Measurements from ENCODE around the gene ZRANB1.

Gene ZRANB1

GRCh38 chr10:124923684-124924083, 18.2 kb upstream of the ZRANB1 start:
- H3K27me3 ChIP-seq (ENCODE audit: low read depth, low read length), result no peaks in the 10 kb centered on the region
- peaks cover 10 to 28% of the 10 kb centered on the region in 2 donors for H3K4me1 ChIP-seq (ENCODE audit: control insufficient read depth in 1 of 2, insufficient read depth in 2 of 2, low read length in 2 of 2)
- no peaks in the 10 kb centered on the region for H3K36me3 ChIP-seq (ENCODE audit: control insufficient read depth in 1 of 2, insufficient read depth in 2 of 2, low read length in 2 of 2)
- no peaks in the 10 kb centered on the region for H3K9me3 ChIP-seq (ENCODE audit: control insufficient read depth in 1 of 2, low read length in 2 of 2)
- H3K4me3 ChIP-seq (ENCODE audit: low read depth in 1 of 2, low read length in 2 of 2), result no peak overlapping the region
- H3K27ac ChIP-seq (ENCODE audit: low read length), result no peak overlapping the region

GRCh38 chr10:124926548-124926947, 15.4 kb upstream of the ZRANB1 start:
- Histone ChIP-seq H3K4me3 (ENCODE audit: low read depth in 1 of 2, low read length in 2 of 2) (no peak overlapping the region), H3K36me3 (ENCODE audit: control insufficient read depth in 1 of 2, insufficient read depth in 2 of 2, low read length in 2 of 2) (no peaks in the 10 kb centered on the region), H3K9me3 (ENCODE audit: control insufficient read depth in 1 of 2, low read length in 2 of 2) (no peaks in the 10 kb centered on the region), H3K4me1 (ENCODE audit: control insufficient read depth in 1 of 2, insufficient read depth in 2 of 2, low read length in 2 of 2) (peaks cover 0 to 12% of the 10 kb centered on the region in 2 donors), H3K27me3 (ENCODE audit: low read depth, low read length) (no peaks in the 10 kb centered on the region), H3K27ac (ENCODE audit: low read length) (no peak overlapping the region)

- no peak overlapping the region for H3K4me3 ChIP-seq (ENCODE audit: low read depth in 1 of 2, low read length in 2 of 2)
- no peaks in the 10 kb centered on the region for H3K27me3 ChIP-seq (ENCODE audit: low read depth, low read length)
- H3K4me1 ChIP-seq (ENCODE audit: control insufficient read depth in 1 of 2, insufficient read depth in 2 of 2, low read length in 2 of 2), result peaks cover 0 to 12% of the 10 kb centered on the region in 2 donors
- no peaks in the 10 kb centered on the region for H3K36me3 ChIP-seq (ENCODE audit: control insufficient read depth in 1 of 2, insufficient read depth in 2 of 2, low read length in 2 of 2)
- no peak overlapping the region for H3K27ac ChIP-seq (ENCODE audit: low read length)
- H3K9me3 ChIP-seq (ENCODE audit: control insufficient read depth in 1 of 2, low read length in 2 of 2), result no peaks in the 10 kb centered on the region
Observed at GRCh38 chr10:124928087-124928486, 13.8 kb upstream of the ZRANB1 start.

- no peak overlapping the region for H3K4me3 ChIP-seq (ENCODE audit: low read depth in 1 of 2, low read length in 2 of 2)
- H3K27me3 ChIP-seq (ENCODE audit: low read depth, low read length), result no peaks in the 10 kb centered on the region
- H3K4me1 ChIP-seq (ENCODE audit: control insufficient read depth in 1 of 2, insufficient read depth in 2 of 2, low read length in 2 of 2), result peaks cover 0 to 12% of the 10 kb centered on the region in 2 donors
- H3K27ac ChIP-seq (ENCODE audit: low read length), result no peak overlapping the region
- H3K36me3 ChIP-seq (ENCODE audit: control insufficient read depth in 1 of 2, insufficient read depth in 2 of 2, low read length in 2 of 2), result no peaks in the 10 kb centered on the region
- H3K9me3 ChIP-seq (ENCODE audit: control insufficient read depth in 1 of 2, low read length in 2 of 2), result no peaks in the 10 kb centered on the region
Observed at GRCh38 chr10:124928545-124928944, 13.4 kb upstream of the ZRANB1 start.

- Histone ChIP-seq H3K4me1 (ENCODE audit: control insufficient read depth in 1 of 2, insufficient read depth in 2 of 2, low read length in 2 of 2) (peaks cover 0 to 10% of the 10 kb centered on the region in 2 donors), H3K27ac (ENCODE audit: low read length) (no peak overlapping the region), H3K36me3 (ENCODE audit: control insufficient read depth in 1 of 2, insufficient read depth in 2 of 2, low read length in 2 of 2) (no peaks in the 10 kb centered on the region), H3K4me3 (ENCODE audit: low read depth in 1 of 2, low read length in 2 of 2) (no peak overlapping the region), H3K27me3 (ENCODE audit: low read depth, low read length) (no peaks in the 10 kb centered on the region), H3K9me3 (ENCODE audit: control insufficient read depth in 1 of 2, low read length in 2 of 2) (no peaks in the 10 kb centered on the region)
Observed at GRCh38 chr10:124935946-124936345, 6.0 kb upstream of the ZRANB1 start.

GRCh38 chr10:124936813-124937212, 5.1 kb upstream of the ZRANB1 start:
- Histone ChIP-seq H3K36me3 (ENCODE audit: control insufficient read depth in 1 of 2, insufficient read depth in 2 of 2, low read length in 2 of 2) (no peaks in the 10 kb centered on the region), H3K4me3 (ENCODE audit: low read depth in 1 of 2, low read length in 2 of 2) (no peak overlapping the region), H3K9me3 (ENCODE audit: control insufficient read depth in 1 of 2, low read length in 2 of 2) (no peaks in the 10 kb centered on the region), H3K4me1 (ENCODE audit: control insufficient read depth in 1 of 2, insufficient read depth in 2 of 2, low read length in 2 of 2) (peaks cover 0 to 10% of the 10 kb centered on the region in 2 donors), H3K27me3 (ENCODE audit: low read depth, low read length) (no peaks in the 10 kb centered on the region), H3K27ac (ENCODE audit: low read length) (no peak overlapping the region)

- Histone ChIP-seq H3K27ac (ENCODE audit: low read length) (no peak overlapping the region), H3K27me3 (ENCODE audit: low read depth, low read length) (no peaks in the 10 kb centered on the region), H3K36me3 (ENCODE audit: control insufficient read depth in 1 of 2, insufficient read depth in 2 of 2, low read length in 2 of 2) (no peaks in the 10 kb centered on the region), H3K4me1 (ENCODE audit: control insufficient read depth in 1 of 2, insufficient read depth in 2 of 2, low read length in 2 of 2) (peaks cover 0 to 32% of the 10 kb centered on the region in 2 donors), H3K9me3 (ENCODE audit: control insufficient read depth in 1 of 2, low read length in 2 of 2) (no peaks in the 10 kb centered on the region), H3K4me3 (ENCODE audit: low read depth in 1 of 2, low read length in 2 of 2) (no peak overlapping the region)
Observed at GRCh38 chr10:124939290-124939689, 2.6 kb upstream of the ZRANB1 start.

- Histone ChIP-seq H3K9me3 (ENCODE audit: control insufficient read depth in 1 of 2, low read length in 2 of 2) (no peaks in the 10 kb centered on the region), H3K4me1 (ENCODE audit: control insufficient read depth in 1 of 2, insufficient read depth in 2 of 2, low read length in 2 of 2) (peaks cover 4 to 51% of the 10 kb centered on the region in 2 donors), H3K36me3 (ENCODE audit: control insufficient read depth in 1 of 2, insufficient read depth in 2 of 2, low read length in 2 of 2) (no peaks in the 10 kb centered on the region), H3K27ac (ENCODE audit: low read length) (peak overlapping the region; percentile 6), H3K4me3 (ENCODE audit: low read depth in 1 of 2, low read length in 2 of 2) (peak overlapping the region in 1 of 2 donors; percentile 9), H3K27me3 (ENCODE audit: low read depth, low read length) (no peaks in the 10 kb centered on the region)
Observed at GRCh38 chr10:124942317-124943169, 620 bp downstream of the ZRANB1 start.

GRCh38 chr10:124943301-124944092, 1.6 kb downstream of the ZRANB1 start:
- Histone ChIP-seq H3K27ac (ENCODE audit: low read length) (no peak overlapping the region), H3K27me3 (ENCODE audit: low read depth, low read length) (no peaks in the 10 kb centered on the region), H3K4me3 (ENCODE audit: low read depth in 1 of 2, low read length in 2 of 2) (peak overlapping the region in 1 of 2 donors; percentile 9), H3K36me3 (ENCODE audit: control insufficient read depth in 1 of 2, insufficient read depth in 2 of 2, low read length in 2 of 2) (peaks cover 0 to 1% of the 10 kb centered on the region in 2 donors), H3K4me1 (ENCODE audit: control insufficient read depth in 1 of 2, insufficient read depth in 2 of 2, low read length in 2 of 2) (peaks cover 4 to 55% of the 10 kb centered on the region in 2 donors), H3K9me3 (ENCODE audit: control insufficient read depth in 1 of 2, low read length in 2 of 2) (no peaks in the 10 kb centered on the region)

GRCh38 chr10:124944982-124945381, 3.1 kb downstream of the ZRANB1 start:
- no peak overlapping the region for H3K27ac ChIP-seq (ENCODE audit: low read length)
- no peaks in the 10 kb centered on the region for H3K27me3 ChIP-seq (ENCODE audit: low read depth, low read length)
- H3K4me3 ChIP-seq (ENCODE audit: low read depth in 1 of 2, low read length in 2 of 2), result no peak overlapping the region
- no peaks in the 10 kb centered on the region for H3K9me3 ChIP-seq (ENCODE audit: control insufficient read depth in 1 of 2, low read length in 2 of 2)
- peaks cover 0 to 5% of the 10 kb centered on the region in 2 donors for H3K36me3 ChIP-seq (ENCODE audit: control insufficient read depth in 1 of 2, insufficient read depth in 2 of 2, low read length in 2 of 2)
- H3K4me1 ChIP-seq (ENCODE audit: control insufficient read depth in 1 of 2, insufficient read depth in 2 of 2, low read length in 2 of 2), result peaks cover 4 to 51% of the 10 kb centered on the region in 2 donors

- Histone ChIP-seq H3K27me3 (ENCODE audit: low read depth, low read length) (no peaks in the 10 kb centered on the region), H3K36me3 (ENCODE audit: control insufficient read depth in 1 of 2, insufficient read depth in 2 of 2, low read length in 2 of 2) (peaks cover 0 to 5% of the 10 kb centered on the region in 2 donors), H3K4me3 (ENCODE audit: low read depth in 1 of 2, low read length in 2 of 2) (no peak overlapping the region), H3K27ac (ENCODE audit: low read length) (no peak overlapping the region), H3K4me1 (ENCODE audit: control insufficient read depth in 1 of 2, insufficient read depth in 2 of 2, low read length in 2 of 2) (peaks cover 4 to 50% of the 10 kb centered on the region in 2 donors), H3K9me3 (ENCODE audit: control insufficient read depth in 1 of 2, low read length in 2 of 2) (no peaks in the 10 kb centered on the region)
Observed at GRCh38 chr10:124946945-124947344, 5.0 kb downstream of the ZRANB1 start.
